RWPE1 (cell line): ENCODE results near the gene DDX17.

Experiments
- CTCF ChIA-PET: fragments of 350-600 bp; sonication (Branson Sonifier 250); formaldehyde crosslinking; extraction: SDS; loops from one replicate; lab custom pipeline; 2021; lab: Yijun Ruan, JAX
- POLR2A ChIA-PET: fragments of 400-600 bp; formaldehyde crosslinking; extraction: SDS; loops from one replicate; lab custom pipeline; 2020; ENCODE audit warnings: antibody characterized with exemption; ENCODE audit not compliant: low non-redundant PET; lab: Yijun Ruan, JAX
- DNase-seq: peaks from one replicate; pipeline ENCODE4 v3.0.0; 2012; ENCODE audit warnings: low spot score
- H3K27ac ChIP-seq: fragments of 450-650 bp; 2 replicates; pipeline ENCODE4 v1.5.1; 2017
- TF ChIP-seq, protein P1 (sequence below): fragments of 450-650 bp; conservative IDR thresholded peaks from 2 replicates; pipeline ENCODE4 v1.5.1; 2017; ENCODE audit warnings: low read depth, mild to moderate bottlenecking

Gene DDX17

GRCh38 chr22:38455530-38456271 lies 50.4 kb downstream of the DDX17 start:
- H3K27ac ChIP-seq, result no peak overlapping the region
- POLR2A ChIA-PET, result no interaction called here
- no peak for DNase-seq
- TF ChIP-seq, protein P1, sequence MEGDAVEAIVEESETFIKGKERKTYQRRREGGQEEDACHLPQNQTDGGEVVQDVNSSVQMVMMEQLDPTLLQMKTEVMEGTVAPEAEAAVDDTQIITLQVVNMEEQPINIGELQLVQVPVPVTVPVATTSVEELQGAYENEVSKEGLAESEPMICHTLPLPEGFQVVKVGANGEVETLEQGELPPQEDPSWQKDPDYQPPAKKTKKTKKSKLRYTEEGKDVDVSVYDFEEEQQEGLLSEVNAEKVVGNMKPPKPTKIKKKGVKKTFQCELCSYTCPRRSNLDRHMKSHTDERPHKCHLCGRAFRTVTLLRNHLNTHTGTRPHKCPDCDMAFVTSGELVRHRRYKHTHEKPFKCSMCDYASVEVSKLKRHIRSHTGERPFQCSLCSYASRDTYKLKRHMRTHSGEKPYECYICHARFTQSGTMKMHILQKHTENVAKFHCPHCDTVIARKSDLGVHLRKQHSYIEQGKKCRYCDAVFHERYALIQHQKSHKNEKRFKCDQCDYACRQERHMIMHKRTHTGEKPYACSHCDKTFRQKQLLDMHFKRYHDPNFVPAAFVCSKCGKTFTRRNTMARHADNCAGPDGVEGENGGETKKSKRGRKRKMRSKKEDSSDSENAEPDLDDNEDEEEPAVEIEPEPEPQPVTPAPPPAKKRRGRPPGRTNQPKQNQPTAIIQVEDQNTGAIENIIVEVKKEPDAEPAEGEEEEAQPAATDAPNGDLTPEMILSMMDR, result no peak
- CTCF ChIA-PET, result no interaction called here

DNA sequence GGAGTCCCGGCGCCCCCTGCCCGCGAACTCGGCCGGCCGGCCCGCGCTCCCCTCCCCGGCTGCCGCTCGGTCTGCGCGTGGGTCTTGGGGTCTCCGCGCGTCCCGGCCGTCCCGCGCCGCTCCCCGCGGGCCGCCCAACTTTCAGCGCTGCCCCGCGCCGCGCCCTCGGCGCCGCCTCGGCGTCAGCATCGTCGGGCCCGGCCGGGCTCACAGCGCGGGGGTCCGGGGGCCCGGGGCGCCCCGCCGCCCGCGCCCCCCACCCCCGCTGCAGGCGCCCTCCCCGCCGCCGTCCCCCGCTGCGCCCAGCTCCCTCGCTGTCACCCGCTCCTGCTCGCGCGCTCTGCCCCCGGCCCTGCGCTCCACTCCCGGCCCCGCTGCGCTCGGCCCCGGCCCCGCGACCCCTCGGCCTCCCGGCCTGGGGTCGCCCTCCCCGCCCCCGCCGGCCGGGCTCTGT lies 51.0 kb downstream of the DDX17 start, which contains the start of gene KCNJ4:
KCNJ4 (minus strand) TSS at position 124 of the 454 bp plus-strand sequence. CDS start 27,067 bp downstream, outside the sequence.
- H3K27ac ChIP-seq, result no peak within 1 kb of the TSS
- TF ChIP-seq, protein P1, result no peak
- CTCF ChIA-PET, result no interaction called here

GRCh38 chr22:38454353-38455075 lies 51.6 kb downstream of the DDX17 start:
- H3K27ac ChIP-seq, result no peak overlapping the region
- DNase-seq, result no peak
- POLR2A ChIA-PET, result no interaction called here
- TF ChIP-seq, protein P1, result no peak
- CTCF ChIA-PET, result no interaction called here

More for the DNA sequence above, 51.0 kb downstream of the DDX17 start, which contains the start of gene KCNJ4:
- POLR2A ChIA-PET, result no interaction called here
- DNase-seq, result no peak

DNA sequence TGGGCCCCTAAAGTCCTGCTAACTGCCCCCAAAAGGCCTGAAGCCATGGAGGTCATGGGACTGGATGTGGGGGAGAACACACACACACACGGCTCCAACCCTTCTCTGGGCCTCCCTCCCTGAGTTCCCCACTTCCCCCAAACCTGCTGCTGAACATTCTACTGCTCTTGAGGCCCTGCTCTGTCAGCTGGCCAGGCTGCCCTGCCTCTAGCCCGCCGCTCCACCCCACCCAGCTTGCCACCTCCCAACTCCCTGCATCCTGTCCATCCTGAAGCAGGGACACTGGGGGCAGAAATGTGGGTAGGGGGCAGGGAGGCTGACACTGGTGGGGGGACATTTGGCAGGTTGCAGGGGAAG lies 52.1 kb downstream of the DDX17 start:
- ChIA-PET POLR2A (no interaction called here), CTCF (no interaction called here)
- no peak overlapping the region for H3K27ac ChIP-seq
- TF ChIP-seq, protein P1, result no peak
- DNase-seq, result no peak

DNA sequence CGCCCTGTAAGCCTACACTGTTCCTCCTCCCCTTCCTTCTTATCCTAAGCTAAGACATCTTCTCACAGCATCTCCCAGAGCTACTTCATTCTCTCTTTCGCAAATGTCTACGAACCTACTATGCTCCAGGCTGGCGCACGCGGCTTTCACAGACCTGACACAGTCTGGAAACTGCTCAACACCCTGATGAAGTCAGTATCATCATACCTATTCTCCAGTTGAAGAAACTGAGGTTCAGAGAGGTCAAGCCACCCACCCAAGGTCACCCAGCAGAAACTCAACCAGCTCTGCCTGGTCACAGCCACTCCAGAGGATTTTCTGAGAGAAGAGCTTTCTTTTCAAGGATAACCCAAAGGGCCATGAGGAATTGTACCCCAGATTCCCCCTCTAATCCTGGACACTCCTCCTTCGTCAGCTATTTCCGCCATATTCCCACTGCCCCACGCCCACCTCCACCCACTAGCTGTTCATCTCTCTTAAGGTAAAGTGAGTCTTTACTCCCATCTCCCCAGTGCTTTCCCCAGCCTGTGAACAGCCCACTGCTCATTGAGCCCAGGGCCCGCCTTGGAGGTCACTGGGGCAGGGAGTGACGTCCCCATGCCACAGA lies 52.9 kb downstream of the DDX17 start:
- no peak for DNase-seq
- ChIA-PET CTCF (no interaction called here), POLR2A (no interaction called here)
- TF ChIP-seq, protein P1, result no peak
- H3K27ac ChIP-seq, result no peak overlapping the region

DNA sequence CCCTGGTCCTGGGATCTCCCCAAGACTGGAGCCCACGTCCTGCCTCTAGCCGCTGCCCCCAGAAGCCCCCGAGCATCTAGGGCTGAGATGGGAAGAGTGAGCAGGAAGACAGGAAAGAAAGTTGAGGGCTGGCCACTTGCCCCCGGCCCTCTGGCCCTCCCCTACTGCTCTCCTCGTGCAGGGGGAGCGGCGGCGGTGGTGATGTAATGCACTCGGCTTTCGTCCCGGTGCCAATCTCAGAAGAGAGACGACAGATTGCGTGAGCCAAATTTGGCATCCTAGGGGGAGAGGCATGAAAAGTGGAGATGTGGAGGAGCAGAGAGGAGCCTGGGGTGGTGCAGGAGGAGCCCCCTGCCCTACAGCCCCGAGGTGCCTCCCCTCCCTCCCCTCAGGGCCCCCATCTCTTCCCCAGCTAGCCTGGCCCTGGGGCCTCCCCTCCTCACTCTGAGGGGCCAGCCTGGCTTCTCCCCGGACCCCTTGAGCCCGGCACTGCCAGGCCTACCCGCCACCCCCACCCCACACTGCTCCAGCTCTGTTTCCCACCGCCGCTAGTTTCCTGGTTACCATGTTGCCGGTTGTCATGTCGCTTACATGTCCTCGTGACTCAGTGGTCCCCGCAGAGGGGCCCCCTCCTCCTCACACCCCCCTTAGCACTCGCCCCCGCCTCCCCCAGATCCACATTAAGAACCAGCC lies 53.6 kb downstream of the DDX17 start:
- no peak for DNase-seq
- TF ChIP-seq, protein P1, result no peak
- H3K27ac ChIP-seq, result no peak overlapping the region
- ChIA-PET POLR2A (no interaction called here), CTCF (no interaction called here)
